Astrocyte (in vitro differentiated cells and primary cell): ENCODE results near the gene KCNMA1. TPM values are rescaled to one million over a fixed set of nuclear protein-coding genes. Genes with fewer than 3 reads are reported as not detected.
A peak's percentile ranks its signal among the peaks of the same experiment; 100 is the strongest.

Experiments used
- DNase-seq: peaks from one replicate; pipeline ENCODE4 v3.0.0-alpha.2; 2010; ENCODE audit warnings: low read depth
- FAIRE-seq: peaks from 2 replicates; lab custom pipeline; 2011; peaks lifted over from hg19 to GRCh38; lab: Jason Lieb, UNC
- H2AFZ ChIP-seq: 2 replicates; pipeline ENCODE4 v1.6.0; 2012; ENCODE audit warnings: low read depth, low read length, inconsistent platforms
- H3K27ac ChIP-seq: 2 replicates; pipeline ENCODE4 v1.5.1; 2011; ENCODE audit warnings: low read depth, low read length, inconsistent platforms
- H3K27me3 ChIP-seq: 2 replicates; pipeline ENCODE4 v1.6.0; 2011; ENCODE audit warnings: low read length, inconsistent platforms; ENCODE audit not compliant: insufficient read depth
- H3K36me3 ChIP-seq: 2 replicates; pipeline ENCODE4 v1.5.1; 2011; ENCODE audit warnings: low read length, inconsistent platforms; ENCODE audit not compliant: insufficient read depth
- H3K4me1 ChIP-seq: 2 replicates; pipeline ENCODE4 v1.5.1; 2011; ENCODE audit warnings: low read length, inconsistent platforms; ENCODE audit not compliant: insufficient read depth
- H3K4me2 ChIP-seq: 2 replicates; pipeline ENCODE4 v1.6.0; 2012; ENCODE audit warnings: low read length, inconsistent platforms
- H3K4me3 ChIP-seq: 2 replicates; pipeline ENCODE4 v1.5.1; 2011; ENCODE audit warnings: low read depth, mild to moderate bottlenecking, low read length, inconsistent platforms; ENCODE audit not compliant: insufficient read depth
- H3K79me2 ChIP-seq: 2 replicates; pipeline ENCODE4 v1.6.0; 2012; ENCODE audit warnings: mild to moderate bottlenecking, low read length, inconsistent platforms; ENCODE audit not compliant: insufficient read depth
- H3K9ac ChIP-seq: 2 replicates; pipeline ENCODE4 v1.6.0; 2012; ENCODE audit warnings: mild to moderate bottlenecking, low read length, inconsistent platforms
- H3K9me3 ChIP-seq: 2 replicates; pipeline ENCODE4 v1.5.1; 2012; ENCODE audit warnings: low read depth, mild to moderate bottlenecking, low read length, inconsistent platforms; ENCODE audit not compliant: insufficient read depth
- H4K20me1 ChIP-seq: 2 replicates; pipeline ENCODE4 v1.6.0; 2012; ENCODE audit warnings: low read length, inconsistent platforms; ENCODE audit not compliant: insufficient read depth
- H3K27ac Mint-ChIP-seq: one replicate; pipeline ENCODE4 v1.8.0; 2021; ENCODE audit warnings: mild to moderate bottlenecking, mixed read lengths; ENCODE audit not compliant: unreplicated experiment
- H3K27me3 Mint-ChIP-seq: one replicate; pipeline ENCODE4 v1.8.0; 2021; ENCODE audit warnings: low read depth, mixed read lengths; ENCODE audit not compliant: unreplicated experiment
- H3K36me3 Mint-ChIP-seq: one replicate; pipeline ENCODE4 v1.8.0; 2021; ENCODE audit warnings: low read depth, mixed read lengths; ENCODE audit not compliant: unreplicated experiment
- H3K4me1 Mint-ChIP-seq: one replicate; pipeline ENCODE4 v1.8.0; 2021; ENCODE audit warnings: low read depth, mixed read lengths; ENCODE audit not compliant: unreplicated experiment
- H3K4me3 Mint-ChIP-seq: one replicate; pipeline ENCODE4 v1.8.0; 2021; ENCODE audit warnings: mild to moderate bottlenecking, moderate library complexity, mixed read lengths; ENCODE audit not compliant: unreplicated experiment
- H3K9me3 Mint-ChIP-seq: one replicate; pipeline ENCODE4 v1.8.0; 2021; ENCODE audit warnings: mild to moderate bottlenecking, mixed read lengths; ENCODE audit not compliant: unreplicated experiment
- CTCF ChIP-seq: IDR thresholded peaks from 2 replicates; pipeline ENCODE4 v1.5.1; 2011; ENCODE audit warnings: low read depth, mild to moderate bottlenecking, inconsistent platforms, low read length, moderate library complexity; ENCODE audit not compliant: insufficient read depth
- EZH2 ChIP-seq: IDR thresholded peaks from 2 replicates; pipeline ENCODE4 v1.6.1; 2012; ENCODE audit warnings: mild to moderate bottlenecking, low read length, inconsistent platforms; ENCODE audit not compliant: insufficient read depth
- total RNA-seq: library from RNA; stranded (reverse); gene quantifications from 2 replicates; pipeline ENCODE4 v1.2.1, GENCODE V29; 2021

The KCNMA1 gene
- total RNA-seq, 1 donor from 2014 or later, result 45.8 TPM

DNA sequence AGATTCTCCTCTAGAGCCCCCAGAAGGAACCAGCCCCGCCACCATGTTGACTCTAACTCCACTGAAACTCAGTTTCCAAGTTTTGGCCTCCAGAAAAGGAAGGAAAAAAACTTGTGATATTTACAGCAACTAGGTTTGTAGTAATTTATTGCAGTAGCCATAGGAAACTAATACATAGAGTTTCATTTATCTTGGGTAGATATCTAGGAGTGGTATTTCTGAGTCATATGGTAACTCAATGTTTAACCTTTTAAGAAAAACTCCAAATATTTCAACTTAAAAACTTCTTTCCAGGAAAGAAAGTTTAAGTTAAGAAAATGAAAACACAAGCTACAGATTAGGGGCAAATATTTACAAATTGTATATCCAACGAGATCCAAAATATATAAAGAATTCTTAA is 576.7 kb downstream of the KCNMA1 start:
- FAIRE-seq, result no peak
- Mint-ChIP-seq H3K4me1 (no peaks in the 10 kb centered on the region), H3K36me3 (peaks cover 9% of the 10 kb centered on the region)

GRCh38 chr10:77056650-77057049 is 581.0 kb downstream of the KCNMA1 start:
- no peak for DNase-seq
- no peak overlapping the region for H3K9ac ChIP-seq
- Mint-ChIP-seq H3K27me3 (no peaks in the 10 kb centered on the region), H3K4me1 (no peaks in the 10 kb centered on the region), H3K36me3 (no peaks in the 10 kb centered on the region), H3K9me3 (peaks cover 3% of the 10 kb centered on the region), H3K4me3 (no peak overlapping the region), H3K27ac (no peak overlapping the region)
- H3K9me3 ChIP-seq, result no peaks in the 10 kb centered on the region
- H3K27me3 ChIP-seq, result no peaks in the 10 kb centered on the region
- H3K36me3 ChIP-seq, result no peaks in the 10 kb centered on the region
- H3K4me2 ChIP-seq, result no peak overlapping the region
- no peaks in the 10 kb centered on the region for H3K4me1 ChIP-seq
- TF ChIP-seq CTCF (no peak), EZH2 (no peak)
- FAIRE-seq, result no peak
- no peaks in the 10 kb centered on the region for H4K20me1 ChIP-seq
- no peak overlapping the region for H3K4me3 ChIP-seq
- H2AFZ ChIP-seq, result no peak overlapping the region
- H3K79me2 ChIP-seq, result no peaks in the 10 kb centered on the region
- no peak overlapping the region for H3K27ac ChIP-seq

More for the DNA sequence above, 576.7 kb downstream of the KCNMA1 start:
- Histone ChIP-seq H3K4me2 (no peak overlapping the region), H3K79me2 (no peaks in the 10 kb centered on the region), H3K36me3 (no peaks in the 10 kb centered on the region), H3K9me3 (no peaks in the 10 kb centered on the region), H3K27ac (no peak overlapping the region), H3K4me1 (no peaks in the 10 kb centered on the region), H3K4me3 (no peak overlapping the region), H3K27me3 (no peaks in the 10 kb centered on the region), H4K20me1 (no peaks in the 10 kb centered on the region), H3K9ac (no peak overlapping the region), H2AFZ (no peak overlapping the region)
- H3K9me3 Mint-ChIP-seq, result peaks cover 3% of the 10 kb centered on the region
- H3K27me3 Mint-ChIP-seq, result no peaks in the 10 kb centered on the region
- H3K27ac Mint-ChIP-seq, result no peak overlapping the region
- TF ChIP-seq EZH2 (no peak), CTCF (no peak)
- peak; percentile 34 for DNase-seq
- H3K4me3 Mint-ChIP-seq, result no peak overlapping the region

DNA sequence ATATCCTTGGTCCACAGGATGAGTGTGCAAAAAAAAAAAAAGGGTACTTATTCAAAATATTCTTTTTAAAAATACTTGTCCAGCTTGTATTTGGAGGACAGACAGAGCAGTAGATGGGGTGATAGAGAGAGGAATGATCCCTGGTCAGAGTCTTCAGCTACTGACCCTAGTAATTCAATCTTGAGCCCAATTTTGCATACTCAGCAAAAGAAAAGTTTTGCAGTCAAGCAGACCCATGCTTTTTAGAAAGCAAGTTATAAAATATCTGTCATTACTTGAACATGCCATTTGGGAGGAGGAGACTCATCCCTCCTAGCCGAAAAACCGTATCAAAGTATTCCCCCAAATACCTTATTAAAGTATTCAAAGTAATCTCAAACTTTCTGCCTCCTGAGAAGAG is 585.0 kb downstream of the KCNMA1 start:
- H2AFZ ChIP-seq, result no peak overlapping the region
- H3K36me3 ChIP-seq, result no peaks in the 10 kb centered on the region
- H3K27me3 ChIP-seq, result no peaks in the 10 kb centered on the region
- no peak overlapping the region for H3K4me2 ChIP-seq
- no peaks in the 10 kb centered on the region for H3K27me3 Mint-ChIP-seq
- no peak overlapping the region for H3K27ac ChIP-seq
- FAIRE-seq (no peak), DNase-seq (no peak)
- no peak overlapping the region for H3K4me3 ChIP-seq
- no peaks in the 10 kb centered on the region for H3K79me2 ChIP-seq
- H3K27ac Mint-ChIP-seq, result no peak overlapping the region
- H3K9me3 Mint-ChIP-seq, result peaks cover 3% of the 10 kb centered on the region
- no peaks in the 10 kb centered on the region for H3K9me3 ChIP-seq
- H3K4me1 ChIP-seq, result peaks cover 5% of the 10 kb centered on the region
- H3K4me1 Mint-ChIP-seq, result peaks cover 9% of the 10 kb centered on the region
- peaks cover 3% of the 10 kb centered on the region for H3K36me3 Mint-ChIP-seq
- no peak overlapping the region for H3K9ac ChIP-seq
- no peak for TF ChIP-seq EZH2
- no peak for TF ChIP-seq CTCF
- H3K4me3 Mint-ChIP-seq, result no peak overlapping the region
- H4K20me1 ChIP-seq, result no peaks in the 10 kb centered on the region
